Stomach (tissue), 4 donors: ENCODE data around the gene RERE.

Source experiments
- POLR2A ChIP-seq, 4 donors: fragments of 450-650 bp; IDR thresholded peaks; one replicate each; pipeline ENCODE4 v1.6.1; 2016; ENCODE audit warnings: antibody characterized with exemption in 4 of 4, control low read depth in 2 of 4, mild to moderate bottlenecking in 1 of 4, moderate library complexity in 1 of 4
- TF ChIP-seq, protein P1 (sequence below), 7 experiments: fragments of 450-650 bp in 4 of 7; fragments of 200-600 bp in 3 of 7; sonication (generic) in 3 of 7; IDR thresholded peaks; one replicate each; pipeline ENCODE4 v1.5.1; 2016 to 2019; ENCODE audit warnings: antibody characterized with exemption in 7 of 7, control low read depth in 2 of 7, mild to moderate bottlenecking in 1 of 7

DNA sequence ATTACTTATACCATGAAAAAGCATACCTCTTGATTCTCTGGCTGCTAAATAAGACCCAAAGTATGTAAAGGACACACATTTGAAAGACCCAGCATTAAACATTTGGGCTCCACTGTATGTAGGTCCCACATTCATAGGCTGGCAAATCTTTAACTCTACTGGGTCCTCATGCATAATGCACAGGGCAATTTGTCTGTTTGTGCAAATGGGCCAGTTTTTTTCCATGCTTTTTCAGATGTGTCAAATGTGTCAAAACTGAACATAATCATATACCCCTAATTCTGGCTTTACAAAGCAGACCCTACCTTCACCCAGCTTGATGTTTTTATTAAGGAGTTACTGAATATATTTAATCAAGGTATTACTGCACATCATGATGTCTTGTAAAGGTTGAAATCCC is 63.7 kb downstream of the RERE start:
- TF ChIP-seq, protein P1, sequence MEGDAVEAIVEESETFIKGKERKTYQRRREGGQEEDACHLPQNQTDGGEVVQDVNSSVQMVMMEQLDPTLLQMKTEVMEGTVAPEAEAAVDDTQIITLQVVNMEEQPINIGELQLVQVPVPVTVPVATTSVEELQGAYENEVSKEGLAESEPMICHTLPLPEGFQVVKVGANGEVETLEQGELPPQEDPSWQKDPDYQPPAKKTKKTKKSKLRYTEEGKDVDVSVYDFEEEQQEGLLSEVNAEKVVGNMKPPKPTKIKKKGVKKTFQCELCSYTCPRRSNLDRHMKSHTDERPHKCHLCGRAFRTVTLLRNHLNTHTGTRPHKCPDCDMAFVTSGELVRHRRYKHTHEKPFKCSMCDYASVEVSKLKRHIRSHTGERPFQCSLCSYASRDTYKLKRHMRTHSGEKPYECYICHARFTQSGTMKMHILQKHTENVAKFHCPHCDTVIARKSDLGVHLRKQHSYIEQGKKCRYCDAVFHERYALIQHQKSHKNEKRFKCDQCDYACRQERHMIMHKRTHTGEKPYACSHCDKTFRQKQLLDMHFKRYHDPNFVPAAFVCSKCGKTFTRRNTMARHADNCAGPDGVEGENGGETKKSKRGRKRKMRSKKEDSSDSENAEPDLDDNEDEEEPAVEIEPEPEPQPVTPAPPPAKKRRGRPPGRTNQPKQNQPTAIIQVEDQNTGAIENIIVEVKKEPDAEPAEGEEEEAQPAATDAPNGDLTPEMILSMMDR (IDR thresholded peaks at IDR 0.05) = no peak
- TF ChIP-seq POLR2A (IDR thresholded peaks at IDR 0.05) = no peak
